HepG2 (cell line): ENCODE data around the gene ADAMTS2. TPM values are rescaled to one million over a fixed set of nuclear protein-coding genes. Genes with fewer than 3 reads are reported as not detected.

Source experiments
- ATAC-seq: fragments of 200-7000 bp; cut with Tn5 transposase; 3 replicates; pipeline ENCODE4 v1.9.1; 2020; ENCODE audit warnings: mild to moderate bottlenecking, moderate library complexity
- BruUV-seq: library from RNA; stranded (reverse); fragments of 400-500 nt; replicated peaks from 2 replicates; lab custom pipeline; 2021; lab: Mats Ljungman, UMichigan
- CTCF ChIA-PET: fragments of 300-600 bp; formaldehyde crosslinking; extraction: SDS; loops from one replicate; lab custom pipeline; 2021; ENCODE audit warnings: low total read pairs, inconsistent platforms, low intra/inter-chr PET ratio; lab: Yijun Ruan, JAX
- POLR2A ChIA-PET: fragments of 350-600 bp; sonication (Branson Sonifier 250); formaldehyde crosslinking; loops from one replicate; lab custom pipeline; 2020; ENCODE audit warnings: antibody characterized with exemption, inconsistent platforms; lab: Yijun Ruan, JAX
- DNase-seq: peaks from one replicate; pipeline ENCODE4 v3.0.0-alpha.2; 2015; ENCODE audit warnings: low spot score
- FAIRE-seq: peaks from 3 replicates; lab custom pipeline; 2011; peaks lifted over from hg19 to GRCh38; lab: Jason Lieb, UNC
- H2AFZ ChIP-seq: one replicate; pipeline ENCODE4 v1.6.1; 2011; ENCODE audit warnings: low read length, inconsistent platforms
- H3K27ac ChIP-seq: fragments of 300-600 bp; 3 replicates; pipeline ENCODE4 v1.8.0; 2011; ENCODE audit warnings: mixed run types, mild to moderate bottlenecking, mixed read lengths, low read length, inconsistent platforms; ENCODE audit not compliant: insufficient read depth; ENCODE audit errors: extremely low read length
- H3K27me3 ChIP-seq, 2 experiments: fragments of 200-600 bp in 1 of 2; 2 replicates in 1 of 2; 3 replicates in 1 of 2; pipeline versions ENCODE4 v1.6.0 to v1.8.0; 2011; ENCODE audit warnings: low read length in 2 of 2, mild to moderate bottlenecking in 2 of 2, moderate library complexity in 2 of 2, inconsistent platforms in 1 of 2; ENCODE audit not compliant: insufficient read depth in 2 of 2, control insufficient read depth in 1 of 2
- H3K36me3 ChIP-seq, 2 experiments: fragments of 200-600 bp in 1 of 2; replicated peaks in 1 of 2; 2 replicates in 1 of 2; 3 replicates in 1 of 2; pipeline versions ENCODE4 v1.5.1 to v1.8.0; 2011; ENCODE audit warnings: low read length in 2 of 2, inconsistent platforms in 1 of 2; ENCODE audit not compliant: insufficient read depth in 2 of 2, control insufficient read depth in 1 of 2
- H3K4me1 ChIP-seq: 2 replicates; pipeline ENCODE4 v1.5.1; 2012; ENCODE audit warnings: low read length, inconsistent platforms; ENCODE audit not compliant: insufficient read depth
- H3K4me2 ChIP-seq: 2 replicates; pipeline ENCODE4 v1.6.0; 2011; ENCODE audit warnings: low read depth, low read length, inconsistent platforms
- H3K4me3 ChIP-seq, 3 experiments: fragments of 200-600 bp in 1 of 3; sonication (generic), shearing (Covaris generic) in 1 of 3; replicated peaks in 1 of 3; 2 replicates each; pipeline ENCODE4 v1.5.1; 2011 to 2016; ENCODE audit warnings: low read length in 3 of 3, inconsistent platforms in 2 of 3, low read depth in 2 of 3, mild to moderate bottlenecking in 2 of 3, control low read depth in 1 of 3, mixed read lengths in 1 of 3; ENCODE audit not compliant: insufficient read depth in 1 of 3
- H3K79me2 ChIP-seq: one replicate; pipeline ENCODE4 v1.6.1; 2011; ENCODE audit warnings: low read length, inconsistent platforms; ENCODE audit not compliant: insufficient read depth
- H3K9ac ChIP-seq: 2 replicates; pipeline ENCODE4 v1.6.0; 2011; ENCODE audit warnings: mild to moderate bottlenecking, low read depth, low read length, inconsistent platforms; ENCODE audit not compliant: insufficient read depth
- H3K9me3 ChIP-seq: 2 replicates; pipeline ENCODE4 v1.5.1; 2012; ENCODE audit warnings: mild to moderate bottlenecking, low read length
- H4K20me1 ChIP-seq: 2 replicates; pipeline ENCODE4 v1.6.0; 2011; ENCODE audit warnings: inconsistent platforms, mild to moderate bottlenecking, low read length, moderate library complexity; ENCODE audit not compliant: insufficient read depth
- CREM ChIP-seq, 2 experiments: sonication (generic) in 1 of 2; formaldehyde crosslinking in 1 of 2; IDR thresholded peaks; 2 replicates each; pipeline versions ENCODE4 v1.4.0 to v1.6.1; 2016 to 2020; ENCODE audit warnings: antibody characterized with exemption in 1 of 2, mild to moderate bottlenecking in 1 of 2, missing genetic modification reagents in 1 of 2
- EEA1 ChIP-seq: sonication (generic); formaldehyde crosslinking; IDR thresholded peaks from 2 replicates; pipeline ENCODE4 v1.5.1; 2020; ENCODE audit warnings: mild to moderate bottlenecking, missing genetic modification reagents, borderline replicate concordance
- FOXA1 ChIP-seq, 2 experiments: fragments of 450-650 bp in 1 of 2; sonication (generic) in 1 of 2; formaldehyde crosslinking in 1 of 2; IDR thresholded peaks; 2 replicates each; pipeline versions ENCODE4 v1.4.0 to v1.6.1; 2016 to 2020; ENCODE audit warnings: missing genetic modification reagents in 1 of 2
- GPBP1L1 ChIP-seq: sonication (generic); formaldehyde crosslinking; IDR thresholded peaks from 2 replicates; pipeline ENCODE4 v1.5.0; 2020; ENCODE audit warnings: mild to moderate bottlenecking, missing genetic modification reagents
- MTF1 ChIP-seq: sonication (generic); formaldehyde crosslinking; IDR thresholded peaks from 2 replicates; pipeline ENCODE4 v1.5.0; 2020; ENCODE audit warnings: missing genetic modification reagents
- SNAPC2 ChIP-seq: sonication (generic); formaldehyde crosslinking; IDR thresholded peaks from 2 replicates; pipeline ENCODE4 v1.8.1; 2022; ENCODE audit warnings: mild to moderate bottlenecking, missing genetic modification reagents
- ZBTB38 ChIP-seq: sonication (generic); formaldehyde crosslinking; IDR thresholded peaks from 2 replicates; pipeline ENCODE4 v1.5.1; 2020; ENCODE audit warnings: mild to moderate bottlenecking, missing genetic modification reagents
- ZGPAT ChIP-seq: IDR thresholded peaks from 2 replicates; pipeline ENCODE4 v1.6.1; 2016; ENCODE audit warnings: mild to moderate bottlenecking
- ZNF33B ChIP-seq: sonication (generic); formaldehyde crosslinking; IDR thresholded peaks from 2 replicates; pipeline ENCODE4 v1.5.1; 2020; ENCODE audit warnings: mild to moderate bottlenecking, missing genetic modification reagents
- ZNF432 ChIP-seq: sonication (generic); formaldehyde crosslinking; IDR thresholded peaks from 2 replicates; pipeline ENCODE4 v1.5.0; 2020; ENCODE audit warnings: missing genetic modification reagents, mild to moderate bottlenecking, borderline replicate concordance
- ZNF468 ChIP-seq: sonication (generic); formaldehyde crosslinking; IDR thresholded peaks from 2 replicates; pipeline ENCODE4 v1.8.0; 2022; ENCODE audit warnings: mild to moderate bottlenecking, moderate library complexity, missing genetic modification reagents
- ZNF740 ChIP-seq: sonication (generic); formaldehyde crosslinking; IDR thresholded peaks from 2 replicates; pipeline ENCODE4 v1.4.0; 2020; ENCODE audit warnings: missing genetic modification reagents
- ZNF883 ChIP-seq: sonication (generic); formaldehyde crosslinking; IDR thresholded peaks from 2 replicates; pipeline ENCODE4 v1.5.1; 2020; ENCODE audit warnings: mild to moderate bottlenecking, missing genetic modification reagents; ENCODE audit errors: not compliant biosample characterization
- WGBS: methylation state at CpG from one replicate; pipeline ENCODE4 v1.1.6; 2017; ENCODE audit warnings: low lambda C conversion rate; 5-methylcytosine and 5-hydroxymethylcytosine counted together
- in situ Hi-C: cut with HindIII; loops from 2 replicates; pipeline ENCODE4 v1.10.0; 2017; ENCODE audit warnings: low pct_unique_long_range_greater_than_20kb; ENCODE audit not compliant: extremely low pct_ligation_motif_present
- intact Hi-C: fragments of 100-400 bp; cut with micrococcal nuclease; formaldehyde crosslinking; loops from one replicate; pipeline ENCODE4 v1.10.0; 2022; ENCODE audit not compliant: unreplicated experiment
- polyA plus RNA-seq, 8 experiments: library from polyadenylated mRNA; depleted of rRNA in 3 of 8; stranded (reverse) in 7 of 8; unstranded in 1 of 8; fragments of >200 nt; fragmentation: Illumina TruSeq in 4 of 8; extraction: Trizol in 4 of 8; gene quantifications; 2 replicates each; pipeline versions ENCODE4 v1.2.1 to v1.2.3, GENCODE V29; 2011 to 2016; ENCODE audit warnings: low read depth in 4 of 8, missing spikeins in 1 of 8, mixed read lengths in 1 of 8; ENCODE audit not compliant: insufficient read depth in 1 of 8
- total RNA-seq, 5 experiments: library from RNA; depleted of rRNA; stranded (reverse); fragments of >200 nt; fragmentation: Illumina TruSeq; extraction: Trizol; gene quantifications; 2 replicates each; pipeline ENCODE4 v1.2.3, GENCODE V29; 2016; ENCODE audit warnings: low read depth in 1 of 5
- TF ChIP-seq, protein P1 (sequence below): sonication (generic); formaldehyde crosslinking; conservative IDR thresholded peaks from 2 replicates; pipeline ENCODE4 v1.5.0; 2020; ENCODE audit warnings: missing genetic modification reagents
- TF ChIP-seq, protein P2 (sequence below): sonication (generic); formaldehyde crosslinking; IDR thresholded peaks from 2 replicates; pipeline ENCODE4 v1.4.0; 2020; ENCODE audit warnings: missing genetic modification reagents, borderline replicate concordance

Gene ADAMTS2
- total and polyA plus RNA-seq, 2 of the 13 experiments (the other 11 are each of a cell fraction or from before 2014, with no cell fraction given): 0.24 to 3.5 TPM

- no peaks in the 10 kb centered on the region for H3K79me2 ChIP-seq
- intact Hi-C loops: no loop called here
- no peak overlapping the region for H2AFZ ChIP-seq
- H3K36me3 ChIP-seq: no peaks in the 10 kb centered on the region
- H3K4me3 ChIP-seq: no peak overlapping the region
- FAIRE-seq (no peak), DNase-seq (no peak), ATAC-seq (no peak)
- H3K9ac ChIP-seq: no peak overlapping the region
- H3K27ac ChIP-seq: no peak overlapping the region
- POLR2A ChIA-PET: no interaction called here
- H3K27me3 ChIP-seq: peaks cover 0 to 37% of the 10 kb centered on the region in 2 experiments; a peak in 3 of 5 replicates
- CTCF ChIA-PET: no interaction called here
- in situ Hi-C loops: no loop called here
- 67% methylated on average over 9 of the region's 13 CpGs for WGBS
- H3K4me2 ChIP-seq: no peak overlapping the region
- no peaks in the 10 kb centered on the region for H3K4me1 ChIP-seq
- no peaks in the 10 kb centered on the region for H3K9me3 ChIP-seq
- no peaks in the 10 kb centered on the region for H4K20me1 ChIP-seq
- no TSS peak for BruUV-seq
- TF ChIP-seq CREM (IDR thresholded peaks at IDR 0.05) (no peak), CREM (CRISPR knock-in tag; IDR thresholded peaks at IDR 0.05) (no peak), ZNF883 (no peak), MTF1 (CRISPR knock-in tag) (no peak), ZNF740 (CRISPR knock-in tag) (no peak), FOXA1 (IDR thresholded peaks at IDR 0.05) (no peak), FOXA1 (CRISPR knock-in tag; IDR thresholded peaks at IDR 0.05) (no peak), ZNF33B (no peak), ZNF432 (no peak), ZGPAT (CRISPR knock-in tag) (no peak), ZNF468 (CRISPR knock-in tag) (no peak), SNAPC2 (CRISPR knock-in tag) (no peak), EEA1 (no peak), GPBP1L1 (no peak), ZBTB38 (CRISPR knock-in tag) (no peak)
- TF ChIP-seq, protein P1, sequence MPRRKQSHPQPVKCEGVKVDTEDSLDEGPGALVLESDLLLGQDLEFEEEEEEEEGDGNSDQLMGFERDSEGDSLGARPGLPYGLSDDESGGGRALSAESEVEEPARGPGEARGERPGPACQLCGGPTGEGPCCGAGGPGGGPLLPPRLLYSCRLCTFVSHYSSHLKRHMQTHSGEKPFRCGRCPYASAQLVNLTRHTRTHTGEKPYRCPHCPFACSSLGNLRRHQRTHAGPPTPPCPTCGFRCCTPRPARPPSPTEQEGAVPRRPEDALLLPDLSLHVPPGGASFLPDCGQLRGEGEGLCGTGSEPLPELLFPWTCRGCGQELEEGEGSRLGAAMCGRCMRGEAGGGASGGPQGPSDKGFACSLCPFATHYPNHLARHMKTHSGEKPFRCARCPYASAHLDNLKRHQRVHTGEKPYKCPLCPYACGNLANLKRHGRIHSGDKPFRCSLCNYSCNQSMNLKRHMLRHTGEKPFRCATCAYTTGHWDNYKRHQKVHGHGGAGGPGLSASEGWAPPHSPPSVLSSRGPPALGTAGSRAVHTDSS (CRISPR knock-in tag): no peak
- TF ChIP-seq, protein P2, sequence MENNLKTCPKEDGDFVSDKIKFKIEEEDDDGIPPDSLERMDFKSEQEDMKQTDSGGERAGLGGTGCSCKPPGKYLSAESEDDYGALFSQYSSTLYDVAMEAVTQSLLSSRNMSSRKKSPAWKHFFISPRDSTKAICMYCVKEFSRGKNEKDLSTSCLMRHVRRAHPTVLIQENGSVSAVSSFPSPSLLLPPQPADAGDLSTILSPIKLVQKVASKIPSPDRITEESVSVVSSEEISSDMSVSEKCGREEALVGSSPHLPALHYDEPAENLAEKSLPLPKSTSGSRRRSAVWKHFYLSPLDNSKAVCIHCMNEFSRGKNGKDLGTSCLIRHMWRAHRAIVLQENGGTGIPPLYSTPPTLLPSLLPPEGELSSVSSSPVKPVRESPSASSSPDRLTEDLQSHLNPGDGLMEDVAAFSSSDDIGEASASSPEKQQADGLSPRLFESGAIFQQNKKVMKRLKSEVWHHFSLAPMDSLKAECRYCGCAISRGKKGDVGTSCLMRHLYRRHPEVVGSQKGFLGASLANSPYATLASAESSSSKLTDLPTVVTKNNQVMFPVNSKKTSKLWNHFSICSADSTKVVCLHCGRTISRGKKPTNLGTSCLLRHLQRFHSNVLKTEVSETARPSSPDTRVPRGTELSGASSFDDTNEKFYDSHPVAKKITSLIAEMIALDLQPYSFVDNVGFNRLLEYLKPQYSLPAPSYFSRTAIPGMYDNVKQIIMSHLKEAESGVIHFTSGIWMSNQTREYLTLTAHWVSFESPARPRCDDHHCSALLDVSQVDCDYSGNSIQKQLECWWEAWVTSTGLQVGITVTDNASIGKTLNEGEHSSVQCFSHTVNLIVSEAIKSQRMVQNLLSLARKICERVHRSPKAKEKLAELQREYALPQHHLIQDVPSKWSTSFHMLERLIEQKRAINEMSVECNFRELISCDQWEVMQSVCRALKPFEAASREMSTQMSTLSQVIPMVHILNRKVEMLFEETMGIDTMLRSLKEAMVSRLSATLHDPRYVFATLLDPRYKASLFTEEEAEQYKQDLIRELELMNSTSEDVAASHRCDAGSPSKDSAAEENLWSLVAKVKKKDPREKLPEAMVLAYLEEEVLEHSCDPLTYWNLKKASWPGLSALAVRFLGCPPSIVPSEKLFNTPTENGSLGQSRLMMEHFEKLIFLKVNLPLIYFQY (CRISPR knock-in tag): no peak
These were observed 12.4 kb downstream of the ADAMTS2 start for GRCh38 chr5:179332741-179333290.
